ENCODE measurements around the gene IWS1. TPM values are rescaled to one million over a fixed set of nuclear protein-coding genes. Genes with fewer than 3 reads are reported as not detected.
A peak's percentile ranks its signal among the peaks of the same experiment; 100 is the strongest.

Gene IWS1
- total and polyA plus RNA-seq, 2 experiments from 2014 or later = 45.9 to 47.8 TPM

DNA sequence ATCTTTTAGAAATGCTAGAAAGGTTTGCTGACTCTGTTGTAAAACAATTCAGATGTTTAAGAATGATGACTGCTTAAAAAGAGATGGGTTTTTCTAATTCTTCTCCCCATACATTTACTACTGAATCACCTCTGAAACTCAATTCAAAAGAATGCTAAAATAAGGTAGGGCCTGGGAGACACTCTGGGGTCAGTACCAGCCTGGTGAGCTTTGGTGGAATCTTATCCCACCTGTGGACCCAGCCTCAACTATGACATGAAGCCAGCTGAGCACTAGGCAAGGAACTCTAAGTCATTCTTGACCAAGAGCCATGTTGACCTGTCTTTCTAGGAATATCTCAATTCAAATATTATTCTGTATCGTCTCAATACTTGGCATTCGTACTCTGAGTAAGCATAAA is 44.3 kb downstream of the IWS1 start:
- 48% methylated on average over 2 of the region's 2 CpGs for WGBS (ENCODE audit: low lambda C conversion rate, missing lambda C conversion rate)
- no peak overlapping the region for H3K4me2 ChIP-seq
- no peaks in the 10 kb centered on the region for H3K79me2 ChIP-seq
- H3K9me3 ChIP-seq (ENCODE audit: low read depth) = no peaks in the 10 kb centered on the region
- H3K9me2 ChIP-seq (replicated peaks; ENCODE audit: insufficient read depth) = no peaks in the 10 kb centered on the region
- no peaks in the 10 kb centered on the region for H3K36me3 ChIP-seq (replicated peaks; ENCODE audit: insufficient read depth, low read depth)
- TF ChIP-seq EZH2phosphoT487 (IDR thresholded peaks at IDR 0.05; ENCODE audit: low read depth, severe bottlenecking, unreplicated experiment) (no peak), CTCF (IDR thresholded peaks at IDR 0.05; ENCODE audit: poor library complexity) (no peak), EZH2 (IDR thresholded peaks at IDR 0.05; ENCODE audit: borderline replicate concordance) (no peak)
- H3K4me3 ChIP-seq = no peak overlapping the region
- H2AFZ ChIP-seq = no peak overlapping the region
- H3K4me1 ChIP-seq (ENCODE audit: insufficient read depth) = no peaks in the 10 kb centered on the region
- no peaks in the 10 kb centered on the region for H3K27me3 ChIP-seq
- DNase-seq (ENCODE audit: low spot score) = no peak
- H4K20me1 ChIP-seq (ENCODE audit: insufficient read depth, poor library complexity, severe bottlenecking) = no peaks in the 10 kb centered on the region
- H3K27ac ChIP-seq = no peak overlapping the region

GRCh38 chr2:127479866-127480743 is 46.2 kb downstream of the IWS1 start:
- TF ChIP-seq EZH2 (IDR thresholded peaks at IDR 0.05; ENCODE audit: borderline replicate concordance) (no peak), CTCF (IDR thresholded peaks at IDR 0.05; ENCODE audit: poor library complexity) (no peak), EZH2phosphoT487 (IDR thresholded peaks at IDR 0.05; ENCODE audit: low read depth, severe bottlenecking, unreplicated experiment) (no peak)
- Histone ChIP-seq H3K79me2 (no peaks in the 10 kb centered on the region), H3K4me2 (no peak overlapping the region), H3K36me3 (replicated peaks; ENCODE audit: insufficient read depth, low read depth) (no peaks in the 10 kb centered on the region), H3K4me1 (ENCODE audit: insufficient read depth) (no peaks in the 10 kb centered on the region), H3K27ac (no peak overlapping the region), H3K27me3 (no peaks in the 10 kb centered on the region), H3K9me2 (replicated peaks; ENCODE audit: insufficient read depth) (no peaks in the 10 kb centered on the region), H3K9me3 (ENCODE audit: low read depth) (no peaks in the 10 kb centered on the region), H2AFZ (no peak overlapping the region), H4K20me1 (ENCODE audit: insufficient read depth, poor library complexity, severe bottlenecking) (no peaks in the 10 kb centered on the region), H3K4me3 (no peak overlapping the region)
- 67% methylated on average over 8 of the region's 8 CpGs for WGBS (ENCODE audit: low lambda C conversion rate, missing lambda C conversion rate)
- no peak for DNase-seq (ENCODE audit: low spot score)

DNA sequence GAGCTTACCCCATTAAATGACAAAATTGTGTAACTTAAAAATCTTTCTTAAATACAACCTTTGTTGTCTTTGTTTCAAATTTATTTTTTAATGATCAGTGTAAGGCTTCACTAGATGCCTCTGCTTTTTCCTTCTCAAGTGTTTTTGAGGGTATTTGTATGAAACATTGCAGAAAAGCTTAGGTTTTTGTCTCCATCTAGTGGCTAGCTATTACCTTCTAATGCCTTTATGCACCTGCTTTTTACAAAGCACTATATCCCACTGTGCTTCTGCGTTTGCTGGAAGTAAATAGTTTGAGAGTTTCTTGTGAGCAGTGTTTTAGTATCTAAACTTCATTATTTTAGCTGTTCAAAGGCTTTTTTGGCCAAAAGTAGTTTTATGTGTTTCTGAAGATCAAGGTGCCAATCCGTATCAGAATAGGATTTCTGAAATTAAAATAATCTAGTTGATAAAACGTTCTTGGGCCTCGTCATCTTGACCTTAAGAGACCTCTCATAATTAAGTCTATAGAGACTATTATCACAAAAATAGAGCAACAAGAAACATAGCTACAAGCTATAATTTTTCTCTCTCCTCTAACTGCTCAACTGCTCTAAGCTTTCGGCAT is 47.0 kb downstream of the IWS1 start:
- no peaks in the 10 kb centered on the region for H3K9me2 ChIP-seq (replicated peaks; ENCODE audit: insufficient read depth)
- no peak overlapping the region for H3K27ac ChIP-seq
- no peaks in the 10 kb centered on the region for H3K79me2 ChIP-seq
- H2AFZ ChIP-seq = no peak overlapping the region
- peak; percentile 74 for DNase-seq (ENCODE audit: low spot score)
- H3K27me3 ChIP-seq = no peaks in the 10 kb centered on the region
- no peaks in the 10 kb centered on the region for H3K9me3 ChIP-seq (ENCODE audit: low read depth)
- H3K4me1 ChIP-seq (ENCODE audit: insufficient read depth) = no peaks in the 10 kb centered on the region
- H3K4me3 ChIP-seq = no peak overlapping the region
- no peak overlapping the region for H3K4me2 ChIP-seq
- H4K20me1 ChIP-seq (ENCODE audit: insufficient read depth, poor library complexity, severe bottlenecking) = no peaks in the 10 kb centered on the region
- WGBS (ENCODE audit: low lambda C conversion rate, missing lambda C conversion rate) = 77% methylated on average over 5 of the region's 5 CpGs
- TF ChIP-seq EZH2phosphoT487 (IDR thresholded peaks at IDR 0.05; ENCODE audit: low read depth, severe bottlenecking, unreplicated experiment) (no peak), EZH2 (IDR thresholded peaks at IDR 0.05; ENCODE audit: borderline replicate concordance) (no peak), CTCF (IDR thresholded peaks at IDR 0.05; ENCODE audit: poor library complexity) (peak; percentile 73)
- H3K36me3 ChIP-seq (replicated peaks; ENCODE audit: insufficient read depth, low read depth) = no peaks in the 10 kb centered on the region
